NCI-H446 treated with DMSO at 0.1 percent for 48 hours (cell line): Measurements from ENCODE around the gene SEC63.

Experiments used
- DNase-seq: peaks from one replicate; lab custom pipeline; 2025; lab: John Stamatoyannopoulos, UW

The SEC63 gene

GRCh38 chr6:107818272-107818671 is 139.7 kb downstream of the SEC63 start:
- no peak for DNase-seq

- DNase-seq = no peak
Measured at GRCh38 chr6:107817784-107818183, 140.2 kb downstream of the SEC63 start.
